Measurements from ENCODE around the gene SH2B2. TPM values are rescaled to one million over a fixed set of nuclear protein-coding genes. Genes with fewer than 3 reads are reported as not detected.

The SH2B2 gene
- total and polyA plus RNA-seq, 2 experiments from 2014 or later: 0.86 to 1.1 TPM

GRCh38 chr7:102279537-102280400, 6.9 kb upstream of the SH2B2 start:
- 32 to 34% methylated on average over 21 to 23 of the region's 23 CpGs for WGBS, 2 experiments (ENCODE audit: low coverage in 1 of 2, low lambda C conversion rate in 2 of 2, missing lambda C conversion rate in 2 of 2)
- Histone ChIP-seq H3K4me2 (ENCODE audit: unreplicated experiment) (no peak overlapping the region), H3K27ac (no peak overlapping the region), H3K9me2 (ENCODE audit: insufficient read depth) (no peaks in the 10 kb centered on the region), H3K9me3 (ENCODE audit: low read depth) (no peaks in the 10 kb centered on the region), H3F3A (ENCODE audit: insufficient read depth) (no peaks in the 10 kb centered on the region), H3K9ac (no peak overlapping the region), H3K36me3 (ENCODE audit: low read depth) (no peaks in the 10 kb centered on the region), H4K20me1 (ENCODE audit: insufficient read depth) (no peaks in the 10 kb centered on the region), H2AFZ (no peak overlapping the region), H3K4me1 (ENCODE audit: insufficient read depth) (no peaks in the 10 kb centered on the region), H3K79me2 (ENCODE audit: insufficient read depth) (no peaks in the 10 kb centered on the region), H3K27me3 (replicated peaks; ENCODE audit: insufficient read depth) (no peaks in the 10 kb centered on the region), H3K4me3 (no peak overlapping the region)
- peak; percentile 57 for DNase-seq
- in situ Hi-C loops (cut with MboI): loop anchor here (10.0 kb wide), 1 partner anchor 115 kb away; the partner anchor contains the start of gene PRKRIP1
- TF ChIP-seq EZH2phosphoT487 (IDR thresholded peaks at IDR 0.05; ENCODE audit: insufficient read depth, low read depth): no peak
- no peak for TF ChIP-seq EZH2 (IDR thresholded peaks at IDR 0.05; ENCODE audit: insufficient read depth, poor library complexity, severe bottlenecking)

- Histone ChIP-seq H3K4me3 (no peak overlapping the region), H3K79me2 (ENCODE audit: insufficient read depth) (no peaks in the 10 kb centered on the region), H3K36me3 (ENCODE audit: low read depth) (no peaks in the 10 kb centered on the region), H3K9me2 (ENCODE audit: insufficient read depth) (no peaks in the 10 kb centered on the region), H3K27me3 (replicated peaks; ENCODE audit: insufficient read depth) (no peaks in the 10 kb centered on the region), H3K9ac (no peak overlapping the region), H3F3A (ENCODE audit: insufficient read depth) (no peaks in the 10 kb centered on the region), H3K4me1 (ENCODE audit: insufficient read depth) (no peaks in the 10 kb centered on the region), H3K27ac (no peak overlapping the region), H3K4me2 (ENCODE audit: unreplicated experiment) (no peak overlapping the region), H4K20me1 (ENCODE audit: insufficient read depth) (no peaks in the 10 kb centered on the region), H3K9me3 (ENCODE audit: low read depth) (no peaks in the 10 kb centered on the region), H2AFZ (no peak overlapping the region)
- 55 to 74% methylated on average over 4 to 5 of the region's 5 CpGs for WGBS, 2 experiments (ENCODE audit: low coverage in 1 of 2, low lambda C conversion rate in 2 of 2, missing lambda C conversion rate in 2 of 2)
- in situ Hi-C loops (cut with MboI): loop anchor here (10.0 kb wide), 1 partner anchor 114 kb away; the partner anchor contains the start of gene PRKRIP1
- no peak for DNase-seq
- no peak for TF ChIP-seq EZH2 (IDR thresholded peaks at IDR 0.05; ENCODE audit: insufficient read depth, poor library complexity, severe bottlenecking)
- no peak for TF ChIP-seq EZH2phosphoT487 (IDR thresholded peaks at IDR 0.05; ENCODE audit: insufficient read depth, low read depth)
Observed at GRCh38 chr7:102280521-102280920, 6.1 kb upstream of the SH2B2 start.

GRCh38 chr7:102281785-102282184, 4.9 kb upstream of the SH2B2 start:
- Histone ChIP-seq H3K4me3 (no peak overlapping the region), H2AFZ (no peak overlapping the region), H3K9me3 (ENCODE audit: low read depth) (no peaks in the 10 kb centered on the region), H3K79me2 (ENCODE audit: insufficient read depth) (no peaks in the 10 kb centered on the region), H3K27ac (no peak overlapping the region), H3K4me1 (ENCODE audit: insufficient read depth) (no peaks in the 10 kb centered on the region), H3F3A (ENCODE audit: insufficient read depth) (no peaks in the 10 kb centered on the region), H3K27me3 (replicated peaks; ENCODE audit: insufficient read depth) (no peaks in the 10 kb centered on the region), H3K4me2 (ENCODE audit: unreplicated experiment) (no peak overlapping the region), H3K9ac (no peak overlapping the region), H3K9me2 (ENCODE audit: insufficient read depth) (no peaks in the 10 kb centered on the region), H4K20me1 (ENCODE audit: insufficient read depth) (no peaks in the 10 kb centered on the region), H3K36me3 (ENCODE audit: low read depth) (no peaks in the 10 kb centered on the region)
- no peak for DNase-seq
- TF ChIP-seq EZH2 (IDR thresholded peaks at IDR 0.05; ENCODE audit: insufficient read depth, poor library complexity, severe bottlenecking) (no peak), EZH2phosphoT487 (IDR thresholded peaks at IDR 0.05; ENCODE audit: insufficient read depth, low read depth) (no peak)
- in situ Hi-C loops (cut with MboI): loop anchor here (10.0 kb wide), 1 partner anchor 113 kb away; the partner anchor contains the start of gene PRKRIP1
- 82 to 88% methylated on average over 14 of the region's 14 CpGs for WGBS, 2 experiments (ENCODE audit: low coverage in 1 of 2, low lambda C conversion rate in 2 of 2, missing lambda C conversion rate in 2 of 2)

- H3K9ac ChIP-seq: no peak overlapping the region
- H3K27me3 ChIP-seq (replicated peaks; ENCODE audit: insufficient read depth): no peaks in the 10 kb centered on the region
- H3K36me3 ChIP-seq (ENCODE audit: low read depth): no peaks in the 10 kb centered on the region
- no peak overlapping the region for H3K27ac ChIP-seq
- no peak for TF ChIP-seq EZH2 (IDR thresholded peaks at IDR 0.05; ENCODE audit: insufficient read depth, poor library complexity, severe bottlenecking)
- in situ Hi-C loops (cut with MboI): loop anchor here (10.0 kb wide), 1 partner anchor 112 kb away; the partner anchor contains the start of gene PRKRIP1
- no peaks in the 10 kb centered on the region for H4K20me1 ChIP-seq (ENCODE audit: insufficient read depth)
- H3K79me2 ChIP-seq (ENCODE audit: insufficient read depth): no peaks in the 10 kb centered on the region
- H3K4me2 ChIP-seq (ENCODE audit: unreplicated experiment): no peak overlapping the region
- 86 to 89% methylated on average over 29 to 30 of the region's 32 CpGs for WGBS, 2 experiments (ENCODE audit: low coverage in 1 of 2, low lambda C conversion rate in 2 of 2, missing lambda C conversion rate in 2 of 2)
- no peak overlapping the region for H3K4me3 ChIP-seq
- DNase-seq: no peak
- no peaks in the 10 kb centered on the region for H3K9me3 ChIP-seq (ENCODE audit: low read depth)
- H3F3A ChIP-seq (ENCODE audit: insufficient read depth): no peaks in the 10 kb centered on the region
- H3K9me2 ChIP-seq (ENCODE audit: insufficient read depth): no peaks in the 10 kb centered on the region
- H3K4me1 ChIP-seq (ENCODE audit: insufficient read depth): no peaks in the 10 kb centered on the region
- H2AFZ ChIP-seq: no peak overlapping the region
Observed at GRCh38 chr7:102282465-102283362, 4.0 kb upstream of the SH2B2 start.
